ENCODE measurements around the gene PDE9A. TPM values are rescaled to one million over a fixed set of nuclear protein-coding genes. Genes with fewer than 3 reads are reported as not detected.

PDE9A gene
- total and polyA plus RNA-seq, 2 of the 4 experiments (the other 2 are of a cell fraction) = 0.89 to 0.90 TPM

DNA sequence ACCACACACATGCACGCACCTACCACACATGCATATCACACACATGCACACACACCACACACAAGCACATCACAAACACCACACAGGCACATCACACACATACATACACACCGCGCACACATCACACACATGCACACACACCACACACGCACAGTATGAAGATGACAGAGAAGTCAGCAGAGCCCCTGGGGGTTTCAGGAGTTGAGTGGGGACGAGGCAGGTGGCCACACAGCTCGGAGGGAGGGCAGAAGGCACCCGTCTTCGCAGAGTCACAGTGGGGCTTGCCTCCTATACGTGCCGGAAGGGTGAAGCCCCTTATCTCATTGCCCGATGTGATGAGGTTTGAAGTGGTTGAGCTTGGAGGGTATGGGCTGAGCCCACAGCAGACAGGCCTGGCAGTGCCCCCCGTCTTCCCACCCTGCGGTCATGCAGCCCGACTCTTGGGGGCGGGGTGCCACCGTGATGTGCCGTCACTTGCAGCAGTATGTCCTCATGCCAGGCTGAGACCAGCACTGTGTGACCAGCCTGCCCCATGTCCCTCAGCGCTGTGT, 9.9 kb downstream of the PDE9A start:
- no peak overlapping the region for H4K8ac ChIP-seq (ENCODE audit: low read depth in 2 of 2, low read length in 2 of 2)
- H2AK5ac ChIP-seq (ENCODE audit: low read depth, low read length) = no peak overlapping the region
- H3K9me1 ChIP-seq (ENCODE audit: insufficient read depth, low read length) = peaks cover 11% of the 10 kb centered on the region
- peaks cover 4% of the 10 kb centered on the region; the same call in 1 of the 2 replicates for H3K27me3 ChIP-seq (ENCODE audit: control insufficient read depth, insufficient read depth, low read length)
- H2AK9ac ChIP-seq (replicated peaks; ENCODE audit: low read depth, low read length, poor library complexity) = no peak overlapping the region
- in situ Hi-C loops (cut with MboI; ENCODE audit: low sequenced_read_pairs) (no loop called here), intact Hi-C loops (cut with micrococcal nuclease) (no loop called here), dilution Hi-C loops (cut with HindIII; ENCODE audit: low sequenced_read_pairs, unreplicated experiment) (no loop called here)
- no peak overlapping the region for H3K18ac ChIP-seq (ENCODE audit: low read depth, low read length)
- WGBS, 2 experiments (ENCODE audit: extremely low coverage in 2 of 2, insufficient read length in 1 of 2) = 100% methylated on average over 1 of the region's 18 CpGs; no CpG with 5 or more reads in 1 of the 2 experiments
- no peak overlapping the region for H4K91ac ChIP-seq (ENCODE audit: insufficient read depth, low read depth, low read length)
- H3K4me2 ChIP-seq (ENCODE audit: low read depth, low read length) = no peak overlapping the region
- no peak overlapping the region for H3K23ac ChIP-seq (ENCODE audit: low read depth, low read length)
- no peak overlapping the region for H2BK120ac ChIP-seq (ENCODE audit: low read depth, low read length)
- ChIA-PET CTCF (no interaction called here), POLR2A (ENCODE audit: unreplicated experiment) (no interaction called here)
- TF ChIP-seq, protein P1, sequence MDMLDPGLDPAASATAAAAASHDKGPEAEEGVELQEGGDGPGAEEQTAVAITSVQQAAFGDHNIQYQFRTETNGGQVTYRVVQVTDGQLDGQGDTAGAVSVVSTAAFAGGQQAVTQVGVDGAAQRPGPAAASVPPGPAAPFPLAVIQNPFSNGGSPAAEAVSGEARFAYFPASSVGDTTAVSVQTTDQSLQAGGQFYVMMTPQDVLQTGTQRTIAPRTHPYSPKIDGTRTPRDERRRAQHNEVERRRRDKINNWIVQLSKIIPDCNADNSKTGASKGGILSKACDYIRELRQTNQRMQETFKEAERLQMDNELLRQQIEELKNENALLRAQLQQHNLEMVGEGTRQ (IDR thresholded peaks at IDR 0.05; ENCODE audit: low read depth, low read length) = no peak
- TF ChIP-seq BHLHE40 (IDR thresholded peaks at IDR 0.05; ENCODE audit: low read depth, low read length) (no peak), MXI1 (IDR thresholded peaks at IDR 0.05; ENCODE audit: borderline replicate concordance, low read depth, low read length) (no peak), CHD1 (IDR thresholded peaks at IDR 0.05; ENCODE audit: low read depth, low read length) (no peak), RCOR1 (IDR thresholded peaks at IDR 0.05; ENCODE audit: insufficient replicate concordance, low read length) (no peak), RAD21 (IDR thresholded peaks at IDR 0.05; ENCODE audit: low read length) (no peak), RFX5 (IDR thresholded peaks at IDR 0.05; ENCODE audit: low read depth, low read length) (no peak), POLR2A (IDR thresholded peaks at IDR 0.05; ENCODE audit: low read depth, low read length) (no peak), FOS (IDR thresholded peaks at IDR 0.05; ENCODE audit: low read depth, low read length) (no peak), SMC3 (IDR thresholded peaks at IDR 0.05; ENCODE audit: low read depth, low read length) (no peak), NFE2L2 (IDR thresholded peaks at IDR 0.05; ENCODE audit: low read depth, low read length) (no peak), MAFK (IDR thresholded peaks at IDR 0.05; ENCODE audit: low read depth, low read length) (no peak), MAZ (IDR thresholded peaks at IDR 0.05; ENCODE audit: borderline replicate concordance, low read depth, low read length) (no peak), CEBPB (IDR thresholded peaks at IDR 0.05; ENCODE audit: low read depth, low read length) (no peak)
- TF ChIP-seq, protein P2, sequence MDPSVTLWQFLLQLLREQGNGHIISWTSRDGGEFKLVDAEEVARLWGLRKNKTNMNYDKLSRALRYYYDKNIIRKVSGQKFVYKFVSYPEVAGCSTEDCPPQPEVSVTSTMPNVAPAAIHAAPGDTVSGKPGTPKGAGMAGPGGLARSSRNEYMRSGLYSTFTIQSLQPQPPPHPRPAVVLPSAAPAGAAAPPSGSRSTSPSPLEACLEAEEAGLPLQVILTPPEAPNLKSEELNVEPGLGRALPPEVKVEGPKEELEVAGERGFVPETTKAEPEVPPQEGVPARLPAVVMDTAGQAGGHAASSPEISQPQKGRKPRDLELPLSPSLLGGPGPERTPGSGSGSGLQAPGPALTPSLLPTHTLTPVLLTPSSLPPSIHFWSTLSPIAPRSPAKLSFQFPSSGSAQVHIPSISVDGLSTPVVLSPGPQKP (IDR thresholded peaks at IDR 0.05; ENCODE audit: borderline replicate concordance, low read depth, low read length) = no peak
- TF ChIP-seq, protein P3, sequence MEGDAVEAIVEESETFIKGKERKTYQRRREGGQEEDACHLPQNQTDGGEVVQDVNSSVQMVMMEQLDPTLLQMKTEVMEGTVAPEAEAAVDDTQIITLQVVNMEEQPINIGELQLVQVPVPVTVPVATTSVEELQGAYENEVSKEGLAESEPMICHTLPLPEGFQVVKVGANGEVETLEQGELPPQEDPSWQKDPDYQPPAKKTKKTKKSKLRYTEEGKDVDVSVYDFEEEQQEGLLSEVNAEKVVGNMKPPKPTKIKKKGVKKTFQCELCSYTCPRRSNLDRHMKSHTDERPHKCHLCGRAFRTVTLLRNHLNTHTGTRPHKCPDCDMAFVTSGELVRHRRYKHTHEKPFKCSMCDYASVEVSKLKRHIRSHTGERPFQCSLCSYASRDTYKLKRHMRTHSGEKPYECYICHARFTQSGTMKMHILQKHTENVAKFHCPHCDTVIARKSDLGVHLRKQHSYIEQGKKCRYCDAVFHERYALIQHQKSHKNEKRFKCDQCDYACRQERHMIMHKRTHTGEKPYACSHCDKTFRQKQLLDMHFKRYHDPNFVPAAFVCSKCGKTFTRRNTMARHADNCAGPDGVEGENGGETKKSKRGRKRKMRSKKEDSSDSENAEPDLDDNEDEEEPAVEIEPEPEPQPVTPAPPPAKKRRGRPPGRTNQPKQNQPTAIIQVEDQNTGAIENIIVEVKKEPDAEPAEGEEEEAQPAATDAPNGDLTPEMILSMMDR (conservative IDR thresholded peaks at IDR 0.05; ENCODE audit: low read depth, low read length) = no peak
- peaks cover 8% of the 10 kb centered on the region for H4K20me1 ChIP-seq (ENCODE audit: insufficient read depth, low read length)
- H2BK20ac ChIP-seq (ENCODE audit: low read depth, low read length) = no peak overlapping the region
- H3K4me3 ChIP-seq (ENCODE audit: insufficient read depth, low read depth, low read length) = no peak overlapping the region
- no peak for DNase-seq
- H3K56ac ChIP-seq (ENCODE audit: extremely low read depth, insufficient read depth, low read length) = no peak overlapping the region
- no peak overlapping the region for H3K9ac ChIP-seq (ENCODE audit: low read depth, low read length)
- H3K9me3 ChIP-seq (ENCODE audit: control insufficient read depth, insufficient read depth, low read length) = no peaks in the 10 kb centered on the region
- H2AFZ ChIP-seq (replicated peaks; ENCODE audit: low read length, poor library complexity) = peak overlapping the region; percentile 15
- no peak for ATAC-seq (ENCODE audit: low read depth)
- H3K36me3 ChIP-seq (ENCODE audit: control insufficient read depth, insufficient read depth, low read length) = no peaks in the 10 kb centered on the region
- no peak overlapping the region for H2BK15ac ChIP-seq (ENCODE audit: low read depth, low read length)
- H4K5ac ChIP-seq (ENCODE audit: low read depth, low read length) = no peak overlapping the region
- H3K14ac ChIP-seq (replicated peaks; ENCODE audit: low read depth, low read length) = no peak overlapping the region
- H3K27ac ChIP-seq (ENCODE audit: insufficient read depth, low read length) = no peak overlapping the region
- no peak overlapping the region for H3K4ac ChIP-seq (ENCODE audit: low read depth, low read length)
- H3K4me1 ChIP-seq (ENCODE audit: control insufficient read depth, insufficient read depth, low read length) = no peaks in the 10 kb centered on the region
- no TSS peak for BruUV-seq (replicated peaks)
- H2BK5ac ChIP-seq (ENCODE audit: low read depth, low read length, poor library complexity, severe bottlenecking) = peak overlapping the region; percentile 77
- 0 out of 4 replicates have a peak, but pooled peaks cover 0 to 8% of the 10 kb centered on the region in 2 experiments for H3K79me1 ChIP-seq (ENCODE audit: low read depth in 1 of 2, low read length in 2 of 2)
